HG02678 (cell line): ENCODE data around the gene MRPL22.
A peak's percentile ranks its signal among the peaks of the same experiment; 100 is the strongest.
"Not testable (repeated sequence)": the region's sequence is repeated elsewhere in the genome, so short reads cannot be mapped to it uniquely, and the experiment has no call there.

Experiments
- ATAC-seq: cut with Tn5 transposase; IDR thresholded peaks from one replicate; pipeline ENCODE4 v1.9.1; 2021; ENCODE audit warnings: mild to moderate bottlenecking, moderate library complexity; ENCODE audit not compliant: unreplicated experiment

The MRPL22 gene

GRCh38 chr5:154989626-154990025 is 48.8 kb downstream of the MRPL22 start:
- ATAC-seq: no peak

DNA sequence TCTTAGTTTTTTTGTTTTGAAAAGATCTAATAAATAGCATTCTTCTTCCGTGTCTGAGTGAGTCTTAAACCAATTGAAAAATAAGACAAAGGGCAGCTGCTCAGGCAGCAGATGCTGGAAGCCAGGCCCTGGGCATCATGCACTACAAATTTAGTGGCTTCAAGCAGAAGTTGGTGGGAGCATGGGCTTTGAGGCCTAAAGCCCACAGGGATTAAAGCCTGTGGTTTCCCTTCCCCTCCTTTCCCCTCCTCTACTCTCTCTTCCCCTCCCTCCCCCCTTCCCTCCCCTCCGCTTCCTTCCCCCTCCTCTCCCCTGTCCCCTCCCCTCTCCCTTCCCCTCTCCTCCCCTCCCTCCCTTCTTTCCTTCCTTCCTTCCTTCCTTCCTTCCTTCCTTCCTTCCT is 52.6 kb downstream of the MRPL22 start:
- no peak for ATAC-seq

DNA sequence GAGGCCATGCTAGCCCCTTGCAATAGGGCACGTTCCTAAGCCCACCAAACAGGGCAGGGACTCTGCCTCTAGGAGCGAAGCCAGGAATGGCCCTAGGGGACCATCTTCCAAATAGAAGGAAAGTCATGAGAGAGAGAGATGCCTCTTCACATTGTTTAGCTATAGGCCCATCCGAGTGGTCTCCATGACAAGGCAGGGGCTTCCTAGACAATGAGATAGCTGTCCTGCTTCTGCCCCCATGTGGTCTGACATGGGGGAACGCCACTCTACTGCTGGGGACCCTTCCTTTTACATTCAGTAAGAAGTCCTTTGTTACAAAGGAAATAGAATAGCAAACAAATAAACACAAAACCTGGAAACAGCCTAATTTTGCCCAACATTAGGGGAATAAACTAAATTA is 54.8 kb downstream of the MRPL22 start:
- ATAC-seq: no peak

DNA sequence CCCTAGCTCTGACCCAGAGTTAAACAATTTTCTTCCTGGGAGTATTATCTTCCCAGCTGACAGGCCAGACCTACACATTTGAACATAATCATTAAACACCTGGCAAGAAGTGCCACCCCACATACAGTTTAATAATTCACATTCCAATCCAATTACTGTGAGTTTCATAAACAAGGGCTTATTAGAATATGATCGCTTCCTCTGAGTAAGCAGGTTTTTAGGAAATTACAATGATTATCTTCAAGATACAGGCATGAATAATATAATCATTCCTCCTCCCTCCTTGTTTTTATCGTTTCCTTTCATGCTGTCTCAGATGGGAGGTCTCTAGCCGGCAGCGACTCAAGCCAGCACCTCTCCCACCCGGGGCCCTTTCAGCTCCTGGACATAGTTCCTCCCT is 56.9 kb downstream of the MRPL22 start:
- ATAC-seq: no peak

DNA sequence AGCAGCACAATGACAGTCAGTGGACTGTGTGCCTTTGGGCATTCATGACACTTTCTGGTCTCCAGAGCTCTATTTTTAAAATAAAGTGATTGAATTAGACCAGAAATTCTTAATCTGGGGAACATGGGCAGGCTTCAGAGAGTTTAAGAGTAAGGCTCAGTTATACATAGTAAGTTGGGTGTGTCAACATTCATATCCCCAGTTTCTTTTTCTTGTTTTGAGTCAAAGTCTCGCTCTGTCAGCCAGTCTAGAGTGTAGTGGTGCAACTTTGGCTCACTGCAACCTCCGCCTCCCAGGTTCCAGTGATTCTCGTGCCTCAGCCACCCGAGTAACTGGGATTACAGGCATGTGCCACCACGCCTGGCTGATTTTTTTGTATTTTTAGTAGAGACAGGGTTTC is 59.0 kb downstream of the MRPL22 start:
- ATAC-seq: no peak

DNA sequence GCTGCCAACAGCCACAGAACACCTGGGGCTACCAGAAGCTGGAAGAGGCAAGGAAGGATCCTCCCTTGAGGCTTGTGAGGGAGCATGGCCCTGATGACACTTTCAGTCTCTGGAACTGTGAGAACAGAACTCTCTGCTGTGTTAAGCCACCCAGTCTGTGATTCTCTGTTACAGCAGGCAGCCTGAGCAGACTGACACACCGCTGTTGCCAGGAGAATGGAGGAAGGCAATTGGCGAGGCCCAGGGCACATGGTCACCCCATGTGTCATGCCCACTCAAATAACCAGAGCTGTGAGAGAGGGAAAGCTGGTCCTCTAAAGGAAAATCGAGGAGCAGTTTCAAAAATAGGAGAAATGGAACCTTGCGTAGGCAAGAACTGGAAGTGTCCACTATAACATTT is 60.6 kb downstream of the MRPL22 start:
- no peak for ATAC-seq

DNA sequence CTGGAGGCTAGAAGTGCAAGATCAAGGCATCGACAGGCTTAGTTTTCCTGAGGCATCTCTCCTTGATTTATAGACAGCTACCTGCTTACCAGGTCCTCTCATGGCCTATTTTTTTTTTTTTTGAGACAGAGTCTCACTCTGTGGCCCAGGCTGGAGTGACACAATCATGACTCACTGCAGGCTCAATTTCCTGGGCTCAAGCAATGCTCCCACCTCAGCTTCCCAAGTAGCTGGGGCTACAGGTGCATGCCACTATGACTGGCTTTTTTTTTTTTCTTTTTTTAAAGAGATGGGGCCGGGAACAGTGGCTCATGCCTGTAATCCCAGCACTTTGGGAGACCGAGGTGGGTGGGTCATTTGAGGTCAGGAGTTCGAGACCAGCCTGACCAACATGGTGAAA is 61.8 kb downstream of the MRPL22 start:
- ATAC-seq: not testable (repeated sequence)

DNA sequence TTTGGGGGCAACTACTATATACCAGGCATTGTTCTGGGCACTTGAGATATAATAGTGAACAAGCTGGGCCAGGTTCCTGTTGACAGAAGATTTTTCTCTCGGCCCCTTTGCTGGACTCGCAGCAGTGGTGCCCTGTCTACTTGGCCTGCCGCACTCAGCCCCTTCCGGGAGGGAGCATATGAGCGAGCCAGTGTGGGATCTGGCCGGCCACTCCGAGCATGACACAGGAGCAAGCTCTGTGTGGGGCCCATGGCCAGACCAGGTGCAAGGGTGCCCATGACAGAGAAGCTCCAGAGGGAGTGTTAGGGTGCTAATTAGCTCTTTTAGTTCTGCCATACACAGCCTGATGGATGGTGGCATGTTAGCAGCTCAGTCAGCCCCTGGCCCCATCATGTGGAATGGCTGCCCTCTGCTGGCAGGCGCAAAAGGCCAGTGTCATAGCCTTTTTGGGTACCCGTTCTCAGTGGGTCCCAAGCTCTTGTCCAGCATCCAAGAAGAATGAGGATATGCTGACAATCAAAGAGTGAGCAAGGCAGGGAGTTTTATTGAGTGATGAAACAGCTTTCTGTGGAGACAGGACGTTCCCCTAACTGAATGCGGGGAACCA is 63.4 kb downstream of the MRPL22 start:
- ATAC-seq: no peak

GRCh38 chr5:155006265-155006664 is 65.4 kb downstream of the MRPL22 start:
- not testable (repeated sequence) for ATAC-seq

DNA sequence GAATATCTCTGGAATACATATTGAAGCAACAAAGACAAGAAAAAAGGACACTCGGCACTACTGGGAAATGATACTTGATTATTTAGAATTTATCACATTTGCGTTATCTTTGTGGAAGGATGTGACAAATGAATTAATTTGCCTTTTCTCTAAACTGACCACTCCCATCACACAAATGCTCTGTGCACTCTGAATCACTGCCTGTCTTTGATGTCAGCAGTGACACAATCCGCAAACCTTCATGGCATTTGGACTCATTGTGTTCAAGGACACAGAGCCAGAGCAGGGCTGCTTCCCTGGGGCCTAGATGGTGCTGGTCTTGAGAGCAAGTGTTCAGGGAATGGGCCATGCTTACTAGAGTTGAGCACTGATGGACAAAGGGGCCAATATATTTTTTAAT is 67.8 kb downstream of the MRPL22 start:
- no peak for ATAC-seq

GRCh38 chr5:155010881-155011280 is 70.0 kb downstream of the MRPL22 start:
- no peak for ATAC-seq

DNA sequence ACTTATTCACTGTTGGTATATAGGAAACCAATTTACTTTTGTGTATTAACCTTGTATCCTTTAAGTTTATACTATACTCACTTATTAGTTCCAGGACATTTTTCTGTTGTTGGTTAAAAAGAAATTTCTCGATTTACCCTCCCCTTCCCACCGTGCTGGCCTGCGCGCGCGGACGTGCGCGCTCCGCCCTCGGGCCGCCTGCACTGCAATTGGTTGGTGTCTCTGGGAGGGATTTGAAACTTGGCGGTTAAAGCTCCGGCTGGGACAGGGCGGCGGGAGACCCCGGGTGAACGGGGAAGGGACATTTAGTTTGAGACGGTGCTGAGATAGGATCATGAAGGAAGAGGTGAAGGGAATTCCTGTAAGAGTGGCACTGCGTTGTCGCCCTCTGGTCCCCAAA is 72.7 kb downstream of the MRPL22 start, which contains the start of gene KIF4B:
Gene KIF4B, plus strand, starts transcription at position 230 of the 400 bp plus-strand sequence. Its CDS starts 105 bp downstream, at position 335.
- no peak for ATAC-seq

- ATAC-seq: no peak
Observed at GRCh38 chr5:155015239-155015638, 74.4 kb downstream of the MRPL22 start.

DNA sequence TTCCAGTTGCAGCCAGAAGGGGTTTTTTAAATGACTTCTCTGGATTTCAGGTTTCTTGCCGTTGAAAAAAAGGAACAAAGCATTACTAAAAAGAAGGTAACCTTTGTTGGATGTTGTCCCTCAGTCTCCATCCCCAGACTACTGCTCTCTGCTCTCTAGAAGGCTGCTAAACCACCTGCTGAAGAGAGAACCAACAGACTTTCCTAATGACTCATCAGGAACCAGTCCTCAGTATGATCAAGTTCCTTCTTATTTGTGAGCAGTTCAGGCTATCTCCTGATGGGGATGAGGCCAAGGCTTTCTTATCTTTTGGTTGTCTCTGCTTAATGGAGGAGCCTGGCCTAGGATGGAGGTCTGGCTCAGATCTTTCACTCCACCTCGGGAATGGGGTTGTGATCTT is 76.7 kb downstream of the MRPL22 start:
- ATAC-seq: peak; percentile 92
